Activated CD8-positive, alpha-beta memory T cell treated with anti-CD3 and anti-CD28 coated beads, Interleukin-2, amount 50 U/mL, for 4 hours (primary cell): ENCODE measurements around the gene AANAT.

ENCODE experiments used
- DNase-seq: peaks from one replicate; pipeline ENCODE4 v3.0.0-alpha.2; 2020

Gene AANAT

GRCh38 chr17:76491271-76492122, 24.1 kb downstream of the AANAT start:
- no peak for DNase-seq

- no peak for DNase-seq
Measured at GRCh38 chr17:76492123-76492988, 25.0 kb downstream of the AANAT start.

GRCh38 chr17:76492989-76493501, 25.6 kb downstream of the AANAT start:
- DNase-seq, result no peak

GRCh38 chr17:76493505-76494167, 26.2 kb downstream of the AANAT start:
- DNase-seq, result peak; percentile 40

- no peak for DNase-seq
Measured at GRCh38 chr17:76495663-76496400, 28.4 kb downstream of the AANAT start.

GRCh38 chr17:76496464-76496863, 29.1 kb downstream of the AANAT start:
- DNase-seq, result no peak

- DNase-seq, result no peak
Measured at GRCh38 chr17:76497699-76497978, 30.2 kb downstream of the AANAT start.

- no peak for DNase-seq
Measured at GRCh38 chr17:76497979-76498875, 30.8 kb downstream of the AANAT start.

- no peak for DNase-seq
Measured at GRCh38 chr17:76498876-76499251, 31.5 kb downstream of the AANAT start.

- no peak for DNase-seq
Measured at GRCh38 chr17:76499267-76499667, 31.9 kb downstream of the AANAT start.

- no peak for DNase-seq
Measured at GRCh38 chr17:76500074-76500746, 32.8 kb downstream of the AANAT start.

GRCh38 chr17:76500747-76501017, 33.3 kb downstream of the AANAT start:
- no peak for DNase-seq

GRCh38 chr17:76501018-76501826, 33.8 kb downstream of the AANAT start, which contains the start of gene RHBDF2:
Gene RHBDF2 (minus strand): TSS chr17:76501423. CDS start chr17:76481524, 19,899 bp downstream.
- peak; percentile 98 for DNase-seq

GRCh38 chr17:76501827-76502307, 34.5 kb downstream of the AANAT start:
- no peak for DNase-seq

GRCh38 chr17:76502341-76503211, 35.2 kb downstream of the AANAT start:
- no peak for DNase-seq

GRCh38 chr17:76504117-76504516, 36.7 kb downstream of the AANAT start:
- DNase-seq, result no peak

GRCh38 chr17:76506408-76507345, 39.3 kb downstream of the AANAT start:
- peak; percentile 91 for DNase-seq
